Thymus (tissue), 11 donors: ENCODE measurements around the gene FIG4. TPM values are rescaled to one million over a fixed set of nuclear protein-coding genes. Genes with fewer than 3 reads are reported as not detected.
A peak's percentile ranks its signal among the peaks of the same experiment; 100 is the strongest.
"Not testable (repeated sequence)": the region's sequence is repeated elsewhere in the genome, so short reads cannot be mapped to it uniquely, and the experiment has no call there.

Experiments used
- DNase-seq, 9 donors: peaks; one replicate each; pipeline ENCODE4 v3.0.0-alpha.2; 2013; ENCODE audit warnings: low spot score in 9 of 9, low read depth in 6 of 9, missing footprints in 1 of 9
- H3K27ac ChIP-seq, 2 donors: one replicate each; pipeline ENCODE4 v1.5.1; 2013; ENCODE audit warnings: control low read depth in 1 of 2, low read depth in 1 of 2, low read length in 1 of 2, mild to moderate bottlenecking in 1 of 2, moderate library complexity in 1 of 2
- H3K27me3 ChIP-seq, 2 donors: one replicate each; pipeline ENCODE4 v1.5.1; 2013; ENCODE audit warnings: low read length in 1 of 2; ENCODE audit not compliant: control insufficient read depth in 2 of 2, insufficient read depth in 1 of 2
- H3K36me3 ChIP-seq, 2 donors: one replicate each; pipeline ENCODE4 v1.5.1; 2013; ENCODE audit warnings: low read length in 1 of 2, mild to moderate bottlenecking in 1 of 2, moderate library complexity in 1 of 2; ENCODE audit not compliant: control insufficient read depth in 2 of 2, insufficient read depth in 2 of 2
- H3K4me1 ChIP-seq, 2 donors: one replicate each; pipeline ENCODE4 v1.5.1; 2013; ENCODE audit warnings: low read length in 2 of 2; ENCODE audit not compliant: control insufficient read depth in 2 of 2, insufficient read depth in 2 of 2
- H3K4me3 ChIP-seq, 2 donors: one replicate each; pipeline ENCODE4 v1.5.1; 2013; ENCODE audit warnings: low read length in 2 of 2, control low read depth in 1 of 2, mild to moderate bottlenecking in 1 of 2
- H3K9me3 ChIP-seq, 2 donors: one replicate each; pipeline ENCODE4 v1.5.1; 2013; ENCODE audit warnings: low read length in 1 of 2, mild to moderate bottlenecking in 1 of 2; ENCODE audit not compliant: control insufficient read depth in 2 of 2, insufficient read depth in 1 of 2
- WGBS: extraction: QIAGEN DNeasy Blood & Tissue Kit; methylation state at CpG from one replicate; pipeline ENCODE4 v1.1.7; 2013; 5-methylcytosine and 5-hydroxymethylcytosine counted together
- polyA plus RNA-seq: library from polyadenylated mRNA; stranded (reverse); fragments of 200-250 nt; gene quantifications from one replicate; pipeline ENCODE4 v1.2.3, GENCODE V29; 2013
- total RNA-seq: library from RNA; stranded (reverse); fragments of 120-200 nt; gene quantifications from one replicate; pipeline ENCODE4 v1.2.4, GENCODE V29; 2013
- donor health status: healthy.

FIG4 gene
- total and polyA plus RNA-seq, 2 donors: 16.7 to 18.9 TPM

DNA sequence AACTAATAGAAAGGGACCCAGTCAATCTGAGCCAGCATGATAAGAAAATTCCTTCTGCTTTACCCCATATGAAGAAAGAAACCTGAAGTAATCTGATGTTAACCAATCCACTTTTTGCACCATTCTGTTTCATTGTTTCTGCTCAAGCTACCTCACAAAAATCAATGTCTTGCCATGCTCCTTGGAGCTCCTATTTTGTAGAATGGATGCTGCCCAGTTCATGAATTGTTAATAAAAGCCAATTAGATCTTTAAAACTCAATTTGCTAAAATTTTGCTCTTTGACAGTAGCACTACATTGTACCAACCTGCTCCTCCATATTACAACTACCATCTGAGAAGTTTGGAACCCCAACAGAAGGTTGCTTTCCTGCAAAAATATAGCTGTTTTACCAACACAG, 170.8 kb downstream of the FIG4 start:
- DNase-seq: no peak
- Histone ChIP-seq H3K9me3 (peaks cover 0 to 3% of the 10 kb centered on the region in 2 donors), H3K4me1 (no peaks in the 10 kb centered on the region), H3K4me3 (no peak overlapping the region), H3K27ac (no peak overlapping the region), H3K27me3 (no peaks in the 10 kb centered on the region), H3K36me3 (no peaks in the 10 kb centered on the region)

DNA sequence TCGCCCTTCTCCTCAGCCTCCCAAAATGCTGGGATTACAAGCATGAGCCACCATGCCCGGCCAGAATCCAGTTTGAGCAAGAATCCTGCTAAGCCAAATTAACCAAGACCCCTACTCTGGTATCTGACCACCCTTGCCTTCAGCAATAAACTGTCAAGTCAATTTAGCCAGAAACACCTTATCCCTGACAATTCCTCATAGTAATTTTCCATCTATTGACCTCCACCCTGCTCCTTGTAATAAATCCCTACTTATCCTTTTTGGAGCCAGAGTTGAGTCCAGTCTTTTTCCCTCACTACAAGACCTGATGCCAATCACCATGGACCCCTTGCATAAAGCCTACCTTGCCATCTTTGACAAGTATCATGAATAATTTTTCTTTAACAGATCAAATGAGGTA, 173.0 kb downstream of the FIG4 start:
- 98% methylated on average over 2 of the region's 2 CpGs for WGBS
- peaks cover 0 to 3% of the 10 kb centered on the region in 2 donors for H3K9me3 ChIP-seq
- H3K4me1 ChIP-seq: no peaks in the 10 kb centered on the region
- H3K4me3 ChIP-seq: no peak overlapping the region
- DNase-seq: no peak
- no peaks in the 10 kb centered on the region for H3K36me3 ChIP-seq
- H3K27ac ChIP-seq: no peak overlapping the region
- H3K27me3 ChIP-seq: no peaks in the 10 kb centered on the region

DNA sequence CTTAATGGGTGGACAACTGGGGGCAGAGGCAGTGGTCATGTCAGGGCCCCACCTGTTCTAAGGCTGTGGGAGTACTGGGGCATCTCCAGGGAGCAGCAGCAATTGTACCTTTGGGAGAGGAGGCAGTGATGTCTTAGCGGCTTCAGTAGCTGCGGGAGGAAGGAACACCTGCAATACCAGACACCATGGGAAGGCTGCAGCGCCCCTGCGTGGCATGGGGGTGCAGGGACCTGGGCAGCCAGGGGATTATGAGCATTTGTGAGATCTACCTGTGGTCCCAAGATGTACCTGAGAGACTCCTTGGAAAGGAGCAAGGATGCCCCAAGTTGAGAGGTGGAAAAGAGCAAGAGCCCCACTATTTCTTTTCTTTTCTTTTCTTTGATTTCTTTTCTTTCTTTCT, 174.9 kb downstream of the FIG4 start:
- Histone ChIP-seq H3K4me1 (no peaks in the 10 kb centered on the region), H3K36me3 (no peaks in the 10 kb centered on the region), H3K27me3 (no peaks in the 10 kb centered on the region), H3K4me3 (no peak overlapping the region), H3K9me3 (peaks cover 0 to 3% of the 10 kb centered on the region in 2 donors), H3K27ac (no peak overlapping the region)
- DNase-seq: no peak
- WGBS: 65% methylated on average over 4 of the region's 4 CpGs

DNA sequence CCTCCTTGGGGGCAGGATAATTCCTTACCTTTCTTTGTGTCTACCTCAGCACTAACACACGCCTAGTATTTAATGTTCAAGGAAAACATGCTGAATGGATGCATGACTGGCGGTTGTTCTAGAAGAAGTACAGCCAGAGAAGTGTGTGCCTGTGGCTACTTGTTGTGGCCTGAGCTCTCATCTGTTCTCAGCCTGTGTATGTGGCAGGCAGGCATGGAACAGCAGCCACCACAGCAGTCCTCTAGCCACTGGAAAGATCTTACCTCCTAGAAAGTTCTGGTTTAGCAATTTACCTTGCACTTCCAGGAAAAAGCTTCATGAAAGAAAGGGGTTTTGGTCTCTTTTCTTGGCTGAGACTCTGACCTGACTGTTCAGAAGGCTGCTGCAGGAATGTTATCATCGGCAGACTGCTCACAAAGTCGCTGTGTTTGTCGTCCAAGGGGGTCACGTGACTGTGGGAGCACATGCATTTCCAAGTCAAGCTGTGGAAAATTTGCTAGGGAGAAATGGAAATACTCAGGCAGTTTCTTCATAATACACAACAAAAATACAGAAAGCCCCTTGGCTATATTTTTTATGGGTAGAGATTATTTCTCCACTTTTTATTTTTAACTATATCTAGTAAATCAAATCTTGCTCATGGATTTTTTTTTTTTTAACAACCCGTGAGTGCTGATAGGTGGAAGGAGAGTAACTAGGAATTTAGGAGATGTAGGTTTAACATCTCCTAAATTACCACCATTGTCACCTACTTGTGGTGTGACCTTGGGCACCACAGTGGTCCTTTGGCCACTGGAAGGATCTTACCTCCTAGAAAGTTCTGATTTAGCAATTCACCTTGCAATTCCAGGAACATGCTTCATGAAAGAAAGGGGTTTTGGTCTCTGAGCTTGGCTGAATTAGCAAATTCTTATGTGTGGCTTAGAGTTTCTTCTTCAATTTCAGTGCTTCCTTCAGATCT, 176.2 kb downstream of the FIG4 start:
- Histone ChIP-seq H3K36me3 (no peaks in the 10 kb centered on the region), H3K27me3 (no peaks in the 10 kb centered on the region), H3K4me1 (no peaks in the 10 kb centered on the region), H3K27ac (peak overlapping the region in 1 of 2 donors; percentile 43), H3K4me3 (no peak overlapping the region), H3K9me3 (peaks cover 0 to 3% of the 10 kb centered on the region in 2 donors)
- 55% methylated on average over 7 of the region's 7 CpGs for WGBS
- no peak for DNase-seq

DNA sequence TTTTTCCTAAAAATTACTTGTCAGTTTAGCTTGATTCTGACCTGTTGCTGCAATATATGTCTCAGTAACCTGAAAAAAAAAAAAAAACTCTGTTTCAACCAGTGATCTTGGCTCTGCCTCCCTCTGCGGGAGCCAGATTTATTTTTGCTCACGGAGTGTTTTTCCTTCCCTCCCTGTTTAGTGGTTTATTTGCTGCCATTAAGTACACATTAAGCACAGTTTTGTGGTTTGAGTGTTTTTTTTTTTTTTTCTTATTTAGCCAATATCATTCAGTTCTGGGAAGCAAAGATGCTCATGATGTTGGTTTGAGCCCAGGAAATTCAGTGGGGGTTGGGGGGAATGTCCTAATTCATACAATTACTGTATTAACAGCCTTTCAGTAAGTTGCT, 176.9 kb downstream of the FIG4 start:
- H3K27me3 ChIP-seq: no peaks in the 10 kb centered on the region
- no peak for DNase-seq
- 10% methylated on average over 2 of the region's 2 CpGs for WGBS

DNA sequence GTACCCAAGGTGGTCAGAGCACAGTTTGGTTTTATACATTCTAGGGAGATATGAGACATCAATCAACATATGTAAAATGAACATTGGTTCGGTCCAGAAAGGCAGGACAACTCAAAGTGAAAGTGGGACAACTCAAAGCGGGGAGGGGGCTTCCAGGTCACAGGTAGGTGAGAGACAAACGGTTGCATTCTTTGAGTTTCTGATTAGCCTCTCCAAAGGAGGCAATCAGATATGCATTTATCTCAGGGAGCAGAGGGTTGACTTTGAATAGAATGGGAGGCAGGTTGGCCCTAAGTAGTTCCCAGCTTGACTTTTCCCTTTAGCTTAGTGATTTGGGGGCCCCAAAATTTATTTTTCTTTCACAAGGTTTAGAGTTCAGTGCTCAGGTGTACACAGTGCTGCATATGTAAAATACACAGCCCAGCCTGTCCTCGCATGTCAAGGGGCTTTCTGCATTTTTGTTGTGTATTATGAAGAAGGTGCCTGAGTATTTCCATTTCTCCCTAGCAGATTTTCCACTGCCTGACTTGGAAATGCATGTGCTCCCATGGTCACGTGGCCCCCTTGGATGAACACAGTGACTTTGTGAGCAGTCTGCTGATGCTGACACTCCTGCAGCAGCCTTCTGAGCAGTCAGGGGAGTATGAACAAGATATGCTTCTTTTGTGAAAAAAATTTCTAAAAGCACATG, 178.4 kb downstream of the FIG4 start:
- not testable (repeated sequence) for H3K4me3 ChIP-seq, H3K9me3 ChIP-seq, H3K4me1 ChIP-seq, H3K36me3 ChIP-seq, H3K27me3 ChIP-seq, DNase-seq
- peak overlapping the region in 1 of 2 donors; percentile 7 for H3K27ac ChIP-seq
- 83% methylated on average over 5 of the region's 5 CpGs for WGBS

More for the DNA sequence above, 176.9 kb downstream of the FIG4 start:
- Histone ChIP-seq H3K4me1 (no peaks in the 10 kb centered on the region), H3K27ac (no peak overlapping the region), H3K4me3 (no peak overlapping the region), H3K9me3 (peaks cover 0 to 3% of the 10 kb centered on the region in 2 donors), H3K36me3 (no peaks in the 10 kb centered on the region)

DNA sequence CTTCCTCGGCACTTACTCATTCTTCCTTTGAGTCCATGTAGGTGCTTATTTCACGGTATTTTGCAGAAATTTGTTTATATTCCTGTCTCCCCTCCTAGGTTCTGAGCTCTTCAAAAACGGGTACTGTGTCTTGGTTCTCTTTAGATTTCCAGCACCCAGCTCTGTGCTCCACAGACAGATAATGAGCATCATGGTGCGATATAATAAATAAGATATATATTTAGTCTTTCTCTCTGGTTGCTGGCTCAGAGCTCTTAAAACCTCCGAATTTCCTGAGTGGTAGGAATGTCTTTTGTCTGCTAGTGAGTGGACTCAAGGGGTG, 179.0 kb downstream of the FIG4 start:
- 90% methylated on average over 5 of the region's 5 CpGs for WGBS
- Histone ChIP-seq H3K27me3 (no peaks in the 10 kb centered on the region), H3K36me3 (no peaks in the 10 kb centered on the region), H3K4me3 (no peak overlapping the region), H3K9me3 (peaks cover 0 to 3% of the 10 kb centered on the region in 2 donors), H3K27ac (peak overlapping the region in 1 of 2 donors; percentile 7), H3K4me1 (no peaks in the 10 kb centered on the region)
- no peak for DNase-seq

DNA sequence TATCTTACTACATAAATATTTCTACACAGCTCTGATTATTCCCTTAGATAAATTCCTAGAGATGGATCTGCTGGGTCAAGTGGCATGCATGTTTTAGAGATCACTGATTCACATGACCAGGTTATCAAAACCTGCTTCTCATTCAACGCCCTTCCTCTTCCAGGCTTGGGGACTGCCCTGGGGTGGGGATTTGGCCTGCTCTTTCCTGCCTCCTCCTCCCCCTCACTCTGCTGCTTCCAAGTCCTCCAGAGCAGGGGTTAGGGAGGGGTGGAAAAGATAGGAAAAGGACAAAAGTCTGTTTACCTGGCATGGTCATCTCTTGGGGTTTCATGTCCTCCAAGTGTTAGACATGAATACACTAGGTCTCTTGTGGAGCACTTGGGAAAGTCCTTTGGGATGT, 181.5 kb downstream of the FIG4 start:
- no peak for DNase-seq
- Histone ChIP-seq H3K27ac (no peak overlapping the region), H3K4me1 (no peaks in the 10 kb centered on the region), H3K36me3 (no peaks in the 10 kb centered on the region), H3K4me3 (no peak overlapping the region), H3K27me3 (no peaks in the 10 kb centered on the region), H3K9me3 (peaks cover 0 to 4% of the 10 kb centered on the region in 2 donors)
- WGBS: 93% methylated on average over 1 of the region's 1 CpG

DNA sequence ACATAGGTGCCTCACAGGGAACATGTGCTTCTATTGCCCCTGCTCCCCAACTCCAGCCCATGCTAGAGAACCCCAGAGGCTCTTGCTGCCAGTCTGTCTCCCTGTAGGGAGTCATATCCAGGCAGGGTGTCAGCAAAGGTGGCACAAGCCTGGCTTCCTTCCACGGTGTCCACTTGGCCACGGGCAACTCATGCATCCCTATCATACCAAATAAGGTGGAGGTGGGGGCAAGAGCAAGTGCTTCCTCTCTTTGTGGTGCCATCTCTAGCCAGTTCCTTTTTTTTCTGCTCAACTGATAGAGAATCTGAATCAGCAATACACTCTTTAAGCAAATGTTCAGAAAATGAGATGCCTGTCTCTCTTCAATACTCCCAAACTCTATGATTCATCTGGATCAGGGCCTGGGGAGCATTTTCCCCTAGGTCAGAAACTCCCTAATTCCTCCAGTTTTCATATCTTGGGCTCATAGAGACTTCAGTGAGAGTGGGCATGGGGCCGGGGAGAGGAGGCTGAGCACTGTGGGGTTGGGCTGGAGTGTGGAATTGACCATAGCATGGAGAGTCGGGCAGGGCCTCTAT, 182.0 kb downstream of the FIG4 start:
- no peak overlapping the region for H3K4me3 ChIP-seq
- H3K27ac ChIP-seq: no peak overlapping the region
- no peaks in the 10 kb centered on the region for H3K27me3 ChIP-seq
- no peaks in the 10 kb centered on the region for H3K36me3 ChIP-seq
- DNase-seq: no peak
- H3K4me1 ChIP-seq: no peaks in the 10 kb centered on the region
- 62% methylated on average over 4 of the region's 4 CpGs for WGBS
- H3K9me3 ChIP-seq: peaks cover 0 to 4% of the 10 kb centered on the region in 2 donors
